Transverse colon (tissue), 4 donors: Measurements from ENCODE around the gene NAMPT. TPM values are rescaled to one million over a fixed set of nuclear protein-coding genes. Genes with fewer than 3 reads are reported as not detected.

ENCODE experiments used
- DNase-seq: peaks from one replicate; pipeline ENCODE4 v3.0.0-alpha.2; 2019
- H3K27ac ChIP-seq, 4 donors: fragments of 200-600 bp; sonication (generic); 2 replicates each; pipeline ENCODE4 v1.5.1; 2016 to 2018; ENCODE audit warnings: inconsistent platforms in 4 of 4
- H3K27me3 ChIP-seq: fragments of 200-600 bp; sonication (generic); 2 replicates; pipeline ENCODE4 v1.5.1; 2017; ENCODE audit warnings: inconsistent platforms
- H3K36me3 ChIP-seq, 4 donors: fragments of 200-600 bp; sonication (generic); 2 replicates each; pipeline ENCODE4 v1.5.1; 2017 to 2019; ENCODE audit warnings: inconsistent platforms in 4 of 4
- H3K4me1 ChIP-seq, 4 donors: fragments of 200-600 bp; sonication (generic); 2 replicates each; pipeline ENCODE4 v1.5.1; 2017 to 2020; ENCODE audit warnings: inconsistent platforms in 4 of 4
- H3K4me3 ChIP-seq, 4 donors: fragments of 200-600 bp; sonication (generic); 1 replicate in 1 of 4; 2 replicates in 3 of 4; pipeline versions ENCODE4 v1.5.1 to v1.6.1; 2017 to 2019; ENCODE audit warnings: inconsistent platforms in 4 of 4
- H3K9me3 ChIP-seq, 2 donors: fragments of 200-600 bp; sonication (generic); 2 replicates each; pipeline ENCODE4 v1.5.1; 2017 to 2019; ENCODE audit warnings: inconsistent platforms in 2 of 2
- EP300 ChIP-seq: sonication (generic); formaldehyde crosslinking; IDR thresholded peaks from one replicate; pipeline ENCODE4 v1.6.1; 2017; ENCODE audit warnings: antibody characterized with exemption, low read depth
- POLR2A ChIP-seq: fragments of 450-650 bp; IDR thresholded peaks from one replicate; pipeline ENCODE4 v1.6.1; 2016; ENCODE audit warnings: antibody characterized with exemption, mild to moderate bottlenecking, moderate library complexity
- POLR2AphosphoS5 ChIP-seq, 3 donors: sonication (generic); formaldehyde crosslinking; IDR thresholded peaks; one replicate each; pipeline ENCODE4 v1.6.1; 2016; ENCODE audit warnings: antibody characterized with exemption in 3 of 3
- WGBS, 2 donors: methylation state at CpG; one replicate each; pipeline ENCODE4 v1.1.5; 2018; ENCODE audit warnings: low coverage in 1 of 2; 5-methylcytosine and 5-hydroxymethylcytosine counted together
- in situ Hi-C, 4 donors: fragments of 200-750 bp; cut with MboI; loops; one replicate each; pipeline versions ENCODE4 v1.15.0 to v1.15.1; 2017; ENCODE audit warnings: low sequenced_read_pairs in 3 of 4, low pct_ligation_motif_present in 1 of 4, low pct_unique_long_range_greater_than_20kb in 1 of 4
- intact Hi-C: fragments of 100-400 bp; cut with DNase I; formaldehyde crosslinking; loops from one replicate; pipeline ENCODE4 v1.15.1; 2023; ENCODE audit warnings: low total_unique reads
- total RNA-seq, 4 donors: library from RNA; depleted of rRNA; stranded (reverse); fragments of >200 nt; gene quantifications; one replicate each; pipeline ENCODE4 v1.1.0, GENCODE V29; 2016
- TF ChIP-seq, protein P1 (sequence below), 5 experiments: fragments of 200-600 bp in 3 of 5; fragments of 450-650 bp in 2 of 5; sonication (generic) in 3 of 5; IDR thresholded peaks; 1 replicate in 2 of 5; 2 replicates in 3 of 5; pipeline ENCODE4 v1.5.1; 2016 to 2017; ENCODE audit warnings: antibody characterized with exemption in 5 of 5, inconsistent platforms in 3 of 5, mild to moderate bottlenecking in 2 of 5, moderate library complexity in 1 of 5

The NAMPT gene
- total RNA-seq, 4 donors from 2014 or later = 31.4 to 132 (median 105) TPM

DNA sequence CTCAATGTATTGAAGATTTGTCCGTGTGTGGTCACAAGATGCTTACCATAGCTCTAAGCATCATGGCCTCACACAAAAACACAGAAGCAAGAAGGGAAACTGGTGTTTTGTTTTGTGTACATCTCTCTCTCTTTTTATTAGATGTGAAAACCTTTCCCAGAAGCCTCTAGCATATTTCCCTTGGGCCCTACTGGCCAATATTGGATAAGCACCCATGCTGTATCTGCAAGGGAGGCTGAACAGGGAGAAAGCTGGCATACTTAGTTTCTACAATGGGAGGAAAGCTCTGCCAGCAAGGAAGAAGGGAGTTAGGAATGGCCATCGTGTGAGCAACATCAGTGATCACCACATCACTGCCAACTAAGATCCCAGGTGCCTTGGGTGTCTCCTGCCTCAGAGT is 9.6 kb upstream of the NAMPT start:
- WGBS, 2 donors = 20 to 64% methylated on average over 1 to 2 of the region's 2 CpGs

DNA sequence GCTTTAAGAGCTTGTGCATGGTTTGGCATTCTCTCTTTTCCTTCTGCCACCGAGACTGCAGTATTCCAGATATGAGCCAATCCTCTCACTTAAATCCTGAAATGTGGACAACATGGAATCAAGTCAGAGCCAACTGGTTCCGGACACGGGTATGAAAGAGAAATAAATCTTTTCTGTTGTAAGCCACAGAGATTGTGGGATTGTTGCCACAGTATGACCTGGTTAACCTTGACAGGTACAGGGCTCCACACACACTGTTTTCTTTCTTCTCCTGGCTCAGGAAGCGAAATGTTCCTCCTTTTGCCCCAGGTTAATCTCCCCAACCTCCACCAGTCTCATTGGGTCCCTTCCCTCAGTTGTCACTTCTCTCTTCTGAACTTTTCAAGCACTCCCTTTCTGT is 6.5 kb upstream of the NAMPT start:
- no peak for TF ChIP-seq EP300
- TF ChIP-seq, protein P1, sequence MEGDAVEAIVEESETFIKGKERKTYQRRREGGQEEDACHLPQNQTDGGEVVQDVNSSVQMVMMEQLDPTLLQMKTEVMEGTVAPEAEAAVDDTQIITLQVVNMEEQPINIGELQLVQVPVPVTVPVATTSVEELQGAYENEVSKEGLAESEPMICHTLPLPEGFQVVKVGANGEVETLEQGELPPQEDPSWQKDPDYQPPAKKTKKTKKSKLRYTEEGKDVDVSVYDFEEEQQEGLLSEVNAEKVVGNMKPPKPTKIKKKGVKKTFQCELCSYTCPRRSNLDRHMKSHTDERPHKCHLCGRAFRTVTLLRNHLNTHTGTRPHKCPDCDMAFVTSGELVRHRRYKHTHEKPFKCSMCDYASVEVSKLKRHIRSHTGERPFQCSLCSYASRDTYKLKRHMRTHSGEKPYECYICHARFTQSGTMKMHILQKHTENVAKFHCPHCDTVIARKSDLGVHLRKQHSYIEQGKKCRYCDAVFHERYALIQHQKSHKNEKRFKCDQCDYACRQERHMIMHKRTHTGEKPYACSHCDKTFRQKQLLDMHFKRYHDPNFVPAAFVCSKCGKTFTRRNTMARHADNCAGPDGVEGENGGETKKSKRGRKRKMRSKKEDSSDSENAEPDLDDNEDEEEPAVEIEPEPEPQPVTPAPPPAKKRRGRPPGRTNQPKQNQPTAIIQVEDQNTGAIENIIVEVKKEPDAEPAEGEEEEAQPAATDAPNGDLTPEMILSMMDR (IDR thresholded peaks at IDR 0.05) = no peak
- no peak for TF ChIP-seq POLR2A
- TF ChIP-seq POLR2AphosphoS5 (IDR thresholded peaks at IDR 0.05) = no peak
- Histone ChIP-seq H3K9me3 (no peaks in the 10 kb centered on the region), H3K4me3 (no peak overlapping the region), H3K27ac (peak overlapping the region; percentile 74 to 82 (median 80)), H3K4me1 (peaks cover 0 to 42% (median 14%) of the 10 kb centered on the region in 4 donors), H3K27me3 (no peaks in the 10 kb centered on the region), H3K36me3 (no peaks in the 10 kb centered on the region)
- intact Hi-C loops = loop anchor here (5.0 kb wide), 1 partner anchor 366 kb away; no protein-coding TSS in a partner anchor
- 45 to 69% methylated on average over 2 to 4 of the region's 4 CpGs for WGBS, 2 donors
- in situ Hi-C loops = no loop called here
- no peak for DNase-seq

More for the DNA sequence above, 9.6 kb upstream of the NAMPT start:
- H3K27me3 ChIP-seq = no peaks in the 10 kb centered on the region
- H3K4me3 ChIP-seq = no peak overlapping the region
- H3K4me1 ChIP-seq = peaks cover 0 to 17% (median 5%) of the 10 kb centered on the region in 4 donors
- H3K9me3 ChIP-seq = no peaks in the 10 kb centered on the region
- no peak for DNase-seq
- in situ Hi-C loops (no loop called here), intact Hi-C loops (loop anchor here (5.0 kb wide), 1 partner anchor 363 kb away; no protein-coding TSS in a partner anchor)
- TF ChIP-seq, protein P1 (IDR thresholded peaks at IDR 0.05) = peak in 1 of 5 experiments; percentile 13
- no peak for TF ChIP-seq POLR2A
- H3K36me3 ChIP-seq = no peaks in the 10 kb centered on the region
- no peak overlapping the region for H3K27ac ChIP-seq

DNA sequence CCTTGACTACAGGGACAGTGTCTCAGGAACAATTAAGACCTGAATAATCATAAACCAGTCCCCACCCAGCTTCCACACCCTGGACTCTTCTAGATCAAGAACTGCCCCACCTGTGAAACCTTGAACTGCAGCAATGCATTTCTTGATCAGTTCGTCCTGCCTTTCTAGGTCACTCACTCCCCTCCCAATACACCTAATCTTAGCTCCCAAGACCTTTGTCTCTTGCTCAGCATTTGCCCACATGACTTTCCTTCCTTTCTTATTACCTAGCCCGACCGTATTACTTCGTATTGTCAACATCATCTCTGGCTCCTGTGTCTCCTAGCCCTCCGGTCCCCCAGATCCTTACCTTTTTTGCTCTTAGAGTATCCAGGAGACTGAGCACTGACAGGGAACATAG is 5.5 kb upstream of the NAMPT start:
- in situ Hi-C loops = no loop called here
- TF ChIP-seq POLR2A = peak; percentile 78
- TF ChIP-seq EP300 = peak; percentile 8
- TF ChIP-seq, protein P1 (IDR thresholded peaks at IDR 0.05) = peak in 2 of 5 experiments; percentile 27 to 58
- peak; percentile 28 to 74 (median 68) for TF ChIP-seq POLR2AphosphoS5 (IDR thresholded peaks at IDR 0.05)
- no peaks in the 10 kb centered on the region for H3K36me3 ChIP-seq
- H3K9me3 ChIP-seq = no peaks in the 10 kb centered on the region
- H3K27me3 ChIP-seq = no peaks in the 10 kb centered on the region
- 22 to 62% methylated on average over 5 of the region's 5 CpGs for WGBS, 2 donors
- DNase-seq = peak; percentile 76
- H3K4me1 ChIP-seq = peaks cover 4 to 50% (median 19%) of the 10 kb centered on the region in 4 donors
- intact Hi-C loops = loop anchor here (5.0 kb wide), 1 partner anchor 367 kb away; no protein-coding TSS in a partner anchor
- H3K4me3 ChIP-seq = no peak overlapping the region
- peak overlapping the region; percentile 74 to 82 (median 80) for H3K27ac ChIP-seq

DNA sequence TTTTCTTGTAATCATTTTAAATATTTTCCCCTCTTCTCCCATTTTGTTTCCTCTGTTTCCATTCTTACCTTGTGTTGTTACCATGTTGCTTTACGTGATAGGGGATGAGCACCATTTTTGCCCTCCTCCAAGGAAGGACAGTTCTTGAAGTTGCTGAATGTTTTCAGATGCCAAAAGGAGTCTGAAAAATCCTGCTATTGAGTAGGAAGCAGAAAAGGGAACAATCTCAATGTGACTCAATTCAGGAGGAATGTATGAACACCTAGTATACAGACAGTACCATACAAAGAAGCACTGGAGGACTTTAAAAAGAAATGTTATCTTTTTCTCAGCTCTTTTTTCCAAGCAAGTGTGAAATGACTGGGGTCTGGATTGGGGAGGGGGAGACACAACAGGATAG is 5.1 kb upstream of the NAMPT start:
- no peaks in the 10 kb centered on the region for H3K36me3 ChIP-seq
- no peak for DNase-seq
- H3K4me3 ChIP-seq = no peak overlapping the region
- intact Hi-C loops (loop anchor here (5.0 kb wide), 1 partner anchor 367 kb away; no protein-coding TSS in a partner anchor), in situ Hi-C loops (no loop called here)
- 0% methylated on average over 1 of the region's 1 CpG for WGBS, 2 donors
- peaks cover 4 to 50% (median 19%) of the 10 kb centered on the region in 4 donors for H3K4me1 ChIP-seq
- TF ChIP-seq POLR2AphosphoS5 (IDR thresholded peaks at IDR 0.05) (no peak), EP300 (no peak), POLR2A (no peak)
- TF ChIP-seq, protein P1 (IDR thresholded peaks at IDR 0.05) = no peak
- peak overlapping the region; percentile 49 to 82 (median 77) for H3K27ac ChIP-seq
- H3K27me3 ChIP-seq = no peaks in the 10 kb centered on the region
- H3K9me3 ChIP-seq = no peaks in the 10 kb centered on the region
